GM12874 (cell line): ENCODE data around the gene WWP2.

Experiments
- CTCF ChIP-seq: IDR thresholded peaks from 2 replicates; pipeline ENCODE4 v1.5.1; 2011; ENCODE audit warnings: low read depth, mild to moderate bottlenecking, control low read depth, low read length, moderate library complexity; ENCODE audit not compliant: insufficient read depth

The WWP2 gene

GRCh38 chr16:69881141-69881540 is 119.0 kb downstream of the WWP2 start:
- TF ChIP-seq CTCF = no peak

GRCh38 chr16:69883744-69884143 is 121.6 kb downstream of the WWP2 start:
- no peak for TF ChIP-seq CTCF

- TF ChIP-seq CTCF = no peak
These were observed 123.6 kb downstream of the WWP2 start for GRCh38 chr16:69885722-69886121.

- TF ChIP-seq CTCF = no peak
These were observed 124.6 kb downstream of the WWP2 start for GRCh38 chr16:69886726-69887125.

- no peak for TF ChIP-seq CTCF
These were observed 126.0 kb downstream of the WWP2 start for GRCh38 chr16:69888005-69888590.

GRCh38 chr16:69889295-69889964 is 127.3 kb downstream of the WWP2 start:
- TF ChIP-seq CTCF = no peak

GRCh38 chr16:69890114-69890891 is 128.2 kb downstream of the WWP2 start:
- no peak for TF ChIP-seq CTCF
